H1 (cell line): ENCODE data around the gene POLR3F.

Experiments
- JUN ChIP-seq: IDR thresholded peaks from 2 replicates; pipeline ENCODE4 v1.6.1; 2011; ENCODE audit warnings: low read depth, mild to moderate bottlenecking, improper control_type of control experiment, low read length
- POLR2A ChIP-seq, 2 experiments: IDR thresholded peaks; 1 replicate in 1 of 2; 2 replicates in 1 of 2; pipeline ENCODE4 v1.6.1; 2011; ENCODE audit warnings: low read depth in 2 of 2, low read length in 2 of 2, mild to moderate bottlenecking in 2 of 2; ENCODE audit errors: control extremely low read depth in 1 of 2
- POLR2AphosphoS5 ChIP-seq: IDR thresholded peaks from 2 replicates; pipeline ENCODE4 v1.6.1; 2011; ENCODE audit warnings: low read depth, low read length
- SIN3A ChIP-seq, 2 experiments: IDR thresholded peaks in 1 of 2; conservative IDR thresholded peaks in 1 of 2; 2 replicates each; pipeline ENCODE4 v1.6.1; 2011 to 2012; ENCODE audit warnings: low read length in 2 of 2, improper control_type of control experiment in 1 of 2, low read depth in 1 of 2, mild to moderate bottlenecking in 1 of 2
- TAF1 ChIP-seq: IDR thresholded peaks from 2 replicates; pipeline ENCODE4 v1.6.1; 2011; ENCODE audit warnings: mild to moderate bottlenecking, low read depth, low read length
- TBP ChIP-seq: IDR thresholded peaks from 2 replicates; pipeline ENCODE4 v1.6.1; 2011; ENCODE audit warnings: low read depth, low read length, improper control_type of control experiment
- TF ChIP-seq, protein P1 (sequence below): IDR thresholded peaks from 2 replicates; pipeline ENCODE4 v1.6.1; 2012; ENCODE audit warnings: inconsistent platforms
- TF ChIP-seq, protein P2 (sequence below), 3 experiments: IDR thresholded peaks; 1 replicate in 2 of 3; 2 replicates in 1 of 3; pipeline versions ENCODE4 v1.5.1 to v1.6.1; 2011; ENCODE audit warnings: low read length in 3 of 3, mild to moderate bottlenecking in 3 of 3, inconsistent platforms in 2 of 3, low read depth in 1 of 3, moderate library complexity in 1 of 3; ENCODE audit not compliant: insufficient read depth in 1 of 3; ENCODE audit errors: control extremely low read depth in 1 of 3

DNA sequence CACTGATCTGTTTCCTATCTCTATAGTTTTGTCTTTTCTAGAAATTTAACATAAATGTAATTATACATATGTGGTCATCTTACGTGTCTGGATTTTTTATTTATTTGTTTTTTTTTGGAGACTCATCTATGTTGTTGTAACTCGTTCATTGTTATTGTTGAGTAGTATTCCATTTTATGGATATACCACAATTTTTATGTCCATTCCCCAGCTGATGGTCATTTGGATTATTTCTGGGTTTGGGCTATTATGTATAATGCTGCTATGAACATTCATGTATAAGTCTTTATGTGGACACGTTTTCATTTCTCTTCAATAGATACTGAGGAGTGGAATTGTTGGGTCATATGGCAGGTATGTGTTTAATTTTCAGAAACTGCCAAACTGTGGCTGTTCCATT, 10.6 kb upstream of the POLR3F start:
- TF ChIP-seq SIN3A (conservative IDR thresholded peaks at IDR 0.05 in 1 of 2, IDR thresholded peaks at IDR 0.05 in 1 of 2; ENCODE audit: low read depth in 1 of 2, low read length in 2 of 2), result no peak
- no peak for TF ChIP-seq JUN
- TF ChIP-seq, protein P1, sequence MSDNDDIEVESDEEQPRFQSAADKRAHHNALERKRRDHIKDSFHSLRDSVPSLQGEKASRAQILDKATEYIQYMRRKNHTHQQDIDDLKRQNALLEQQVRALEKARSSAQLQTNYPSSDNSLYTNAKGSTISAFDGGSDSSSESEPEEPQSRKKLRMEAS, result no peak
- TF ChIP-seq, protein P2, sequence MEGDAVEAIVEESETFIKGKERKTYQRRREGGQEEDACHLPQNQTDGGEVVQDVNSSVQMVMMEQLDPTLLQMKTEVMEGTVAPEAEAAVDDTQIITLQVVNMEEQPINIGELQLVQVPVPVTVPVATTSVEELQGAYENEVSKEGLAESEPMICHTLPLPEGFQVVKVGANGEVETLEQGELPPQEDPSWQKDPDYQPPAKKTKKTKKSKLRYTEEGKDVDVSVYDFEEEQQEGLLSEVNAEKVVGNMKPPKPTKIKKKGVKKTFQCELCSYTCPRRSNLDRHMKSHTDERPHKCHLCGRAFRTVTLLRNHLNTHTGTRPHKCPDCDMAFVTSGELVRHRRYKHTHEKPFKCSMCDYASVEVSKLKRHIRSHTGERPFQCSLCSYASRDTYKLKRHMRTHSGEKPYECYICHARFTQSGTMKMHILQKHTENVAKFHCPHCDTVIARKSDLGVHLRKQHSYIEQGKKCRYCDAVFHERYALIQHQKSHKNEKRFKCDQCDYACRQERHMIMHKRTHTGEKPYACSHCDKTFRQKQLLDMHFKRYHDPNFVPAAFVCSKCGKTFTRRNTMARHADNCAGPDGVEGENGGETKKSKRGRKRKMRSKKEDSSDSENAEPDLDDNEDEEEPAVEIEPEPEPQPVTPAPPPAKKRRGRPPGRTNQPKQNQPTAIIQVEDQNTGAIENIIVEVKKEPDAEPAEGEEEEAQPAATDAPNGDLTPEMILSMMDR (IDR thresholded peaks at IDR 0.05; ENCODE audit: control extremely low read depth in 1 of 3, insufficient read depth in 1 of 3, low read depth in 1 of 3, low read length in 3 of 3), result no peak
- TF ChIP-seq TAF1, result no peak
- no peak for TF ChIP-seq POLR2A (IDR thresholded peaks at IDR 0.05; ENCODE audit: control extremely low read depth in 1 of 2, low read depth in 2 of 2, low read length in 2 of 2)
- no peak for TF ChIP-seq TBP
- no peak for TF ChIP-seq POLR2AphosphoS5
